ENCODE measurements around the gene KIF16B. TPM values are rescaled to one million over a fixed set of nuclear protein-coding genes. Genes with fewer than 3 reads are reported as not detected.

The KIF16B gene
- total RNA-seq, 1 donor = 5.8 TPM

- Histone ChIP-seq H3K4me3 (ENCODE audit: low read length) (no peak overlapping the region), H3K4me1 (ENCODE audit: insufficient read depth, low read length) (no peaks in the 10 kb centered on the region), H3K27me3 (ENCODE audit: insufficient read depth, low read length) (no peaks in the 10 kb centered on the region), H3K9me3 (ENCODE audit: low read depth, low read length) (no peaks in the 10 kb centered on the region)
Measured at GRCh38 chr20:16353417-16353781, 219.8 kb downstream of the KIF16B start.

GRCh38 chr20:16352751-16353416 lies 220.4 kb downstream of the KIF16B start:
- Histone ChIP-seq H3K27me3 (ENCODE audit: insufficient read depth, low read length) (no peaks in the 10 kb centered on the region), H3K4me3 (ENCODE audit: low read length) (no peak overlapping the region), H3K4me1 (ENCODE audit: insufficient read depth, low read length) (no peaks in the 10 kb centered on the region), H3K9me3 (ENCODE audit: low read depth, low read length) (no peaks in the 10 kb centered on the region)

GRCh38 chr20:16352321-16352720 lies 220.9 kb downstream of the KIF16B start:
- no peak overlapping the region for H3K4me3 ChIP-seq (ENCODE audit: low read length)
- no peaks in the 10 kb centered on the region for H3K27me3 ChIP-seq (ENCODE audit: insufficient read depth, low read length)
- H3K4me1 ChIP-seq (ENCODE audit: insufficient read depth, low read length) = no peaks in the 10 kb centered on the region
- no peaks in the 10 kb centered on the region for H3K9me3 ChIP-seq (ENCODE audit: low read depth, low read length)

- Histone ChIP-seq H3K9me3 (ENCODE audit: low read depth, low read length) (no peaks in the 10 kb centered on the region), H3K27me3 (ENCODE audit: insufficient read depth, low read length) (no peaks in the 10 kb centered on the region), H3K4me3 (ENCODE audit: low read length) (no peak overlapping the region), H3K4me1 (ENCODE audit: insufficient read depth, low read length) (no peaks in the 10 kb centered on the region)
Measured at GRCh38 chr20:16351415-16351814, 221.8 kb downstream of the KIF16B start.

GRCh38 chr20:16350465-16350864 lies 222.8 kb downstream of the KIF16B start:
- no peaks in the 10 kb centered on the region for H3K4me1 ChIP-seq (ENCODE audit: insufficient read depth, low read length)
- H3K9me3 ChIP-seq (ENCODE audit: low read depth, low read length) = no peaks in the 10 kb centered on the region
- no peak overlapping the region for H3K4me3 ChIP-seq (ENCODE audit: low read length)
- H3K27me3 ChIP-seq (ENCODE audit: insufficient read depth, low read length) = no peaks in the 10 kb centered on the region

GRCh38 chr20:16349523-16350260 lies 223.6 kb downstream of the KIF16B start:
- Histone ChIP-seq H3K27me3 (ENCODE audit: insufficient read depth, low read length) (no peaks in the 10 kb centered on the region), H3K4me1 (ENCODE audit: insufficient read depth, low read length) (no peaks in the 10 kb centered on the region), H3K4me3 (ENCODE audit: low read length) (no peak overlapping the region), H3K9me3 (ENCODE audit: low read depth, low read length) (no peaks in the 10 kb centered on the region)

- Histone ChIP-seq H3K9me3 (ENCODE audit: low read depth, low read length) (no peaks in the 10 kb centered on the region), H3K4me3 (ENCODE audit: low read length) (no peak overlapping the region), H3K27me3 (ENCODE audit: insufficient read depth, low read length) (no peaks in the 10 kb centered on the region), H3K4me1 (ENCODE audit: insufficient read depth, low read length) (no peaks in the 10 kb centered on the region)
Measured at GRCh38 chr20:16346956-16347355, 226.3 kb downstream of the KIF16B start.

GRCh38 chr20:16337707-16338106 lies 235.5 kb downstream of the KIF16B start:
- Histone ChIP-seq H3K9me3 (ENCODE audit: low read depth, low read length) (peaks cover 14% of the 10 kb centered on the region), H3K4me3 (ENCODE audit: low read length) (no peak overlapping the region), H3K4me1 (ENCODE audit: insufficient read depth, low read length) (no peaks in the 10 kb centered on the region), H3K27me3 (ENCODE audit: insufficient read depth, low read length) (no peaks in the 10 kb centered on the region)

GRCh38 chr20:16327606-16328005 lies 245.6 kb downstream of the KIF16B start:
- H3K4me3 ChIP-seq (ENCODE audit: low read length) = no peak overlapping the region
- no peaks in the 10 kb centered on the region for H3K4me1 ChIP-seq (ENCODE audit: insufficient read depth, low read length)
- H3K27me3 ChIP-seq (ENCODE audit: insufficient read depth, low read length) = no peaks in the 10 kb centered on the region
- H3K9me3 ChIP-seq (ENCODE audit: low read depth, low read length) = no peaks in the 10 kb centered on the region

GRCh38 chr20:16321291-16321690 lies 252.0 kb downstream of the KIF16B start:
- H3K4me1 ChIP-seq (ENCODE audit: insufficient read depth, low read length) = peaks cover 10% of the 10 kb centered on the region
- no peaks in the 10 kb centered on the region for H3K9me3 ChIP-seq (ENCODE audit: low read depth, low read length)
- no peaks in the 10 kb centered on the region for H3K27me3 ChIP-seq (ENCODE audit: insufficient read depth, low read length)
- H3K4me3 ChIP-seq (ENCODE audit: low read length) = no peak overlapping the region

GRCh38 chr20:16317445-16318362 lies 255.5 kb downstream of the KIF16B start:
- Histone ChIP-seq H3K4me3 (ENCODE audit: low read length) (no peak overlapping the region), H3K4me1 (ENCODE audit: insufficient read depth, low read length) (peaks cover 10% of the 10 kb centered on the region), H3K9me3 (ENCODE audit: low read depth, low read length) (no peaks in the 10 kb centered on the region), H3K27me3 (ENCODE audit: insufficient read depth, low read length) (no peaks in the 10 kb centered on the region)

- Histone ChIP-seq H3K4me1 (ENCODE audit: insufficient read depth, low read length) (peaks cover 10% of the 10 kb centered on the region), H3K4me3 (ENCODE audit: low read length) (no peak overlapping the region), H3K9me3 (ENCODE audit: low read depth, low read length) (no peaks in the 10 kb centered on the region), H3K27me3 (ENCODE audit: insufficient read depth, low read length) (no peaks in the 10 kb centered on the region)
Measured at GRCh38 chr20:16316513-16316912, 256.7 kb downstream of the KIF16B start.

- H3K9me3 ChIP-seq (ENCODE audit: low read depth, low read length) = no peaks in the 10 kb centered on the region
- H3K4me3 ChIP-seq (ENCODE audit: low read length) = no peak overlapping the region
- peaks cover 10% of the 10 kb centered on the region for H3K4me1 ChIP-seq (ENCODE audit: insufficient read depth, low read length)
- no peaks in the 10 kb centered on the region for H3K27me3 ChIP-seq (ENCODE audit: insufficient read depth, low read length)
Measured at GRCh38 chr20:16314748-16315159, 258.5 kb downstream of the KIF16B start.

- no peaks in the 10 kb centered on the region for H3K27me3 ChIP-seq (ENCODE audit: insufficient read depth, low read length)
- no peak overlapping the region for H3K4me3 ChIP-seq (ENCODE audit: low read length)
- peaks cover 10% of the 10 kb centered on the region for H3K4me1 ChIP-seq (ENCODE audit: insufficient read depth, low read length)
- no peaks in the 10 kb centered on the region for H3K9me3 ChIP-seq (ENCODE audit: low read depth, low read length)
Measured at GRCh38 chr20:16314320-16314719, 258.9 kb downstream of the KIF16B start.

- H3K9me3 ChIP-seq (ENCODE audit: low read depth, low read length) = no peaks in the 10 kb centered on the region
- peaks cover 10% of the 10 kb centered on the region for H3K4me1 ChIP-seq (ENCODE audit: insufficient read depth, low read length)
- no peak overlapping the region for H3K4me3 ChIP-seq (ENCODE audit: low read length)
- H3K27me3 ChIP-seq (ENCODE audit: insufficient read depth, low read length) = no peaks in the 10 kb centered on the region
Measured at GRCh38 chr20:16313917-16314316, 259.3 kb downstream of the KIF16B start.

Data from mononuclear cell (primary cell).